KG1 (cell line): Measurements from ENCODE around the gene TSGA10IP.

Source experiments
- DNase-seq: peaks from one replicate; lab custom pipeline; 2025; lab: John Stamatoyannopoulos, UW

The TSGA10IP gene

DNA sequence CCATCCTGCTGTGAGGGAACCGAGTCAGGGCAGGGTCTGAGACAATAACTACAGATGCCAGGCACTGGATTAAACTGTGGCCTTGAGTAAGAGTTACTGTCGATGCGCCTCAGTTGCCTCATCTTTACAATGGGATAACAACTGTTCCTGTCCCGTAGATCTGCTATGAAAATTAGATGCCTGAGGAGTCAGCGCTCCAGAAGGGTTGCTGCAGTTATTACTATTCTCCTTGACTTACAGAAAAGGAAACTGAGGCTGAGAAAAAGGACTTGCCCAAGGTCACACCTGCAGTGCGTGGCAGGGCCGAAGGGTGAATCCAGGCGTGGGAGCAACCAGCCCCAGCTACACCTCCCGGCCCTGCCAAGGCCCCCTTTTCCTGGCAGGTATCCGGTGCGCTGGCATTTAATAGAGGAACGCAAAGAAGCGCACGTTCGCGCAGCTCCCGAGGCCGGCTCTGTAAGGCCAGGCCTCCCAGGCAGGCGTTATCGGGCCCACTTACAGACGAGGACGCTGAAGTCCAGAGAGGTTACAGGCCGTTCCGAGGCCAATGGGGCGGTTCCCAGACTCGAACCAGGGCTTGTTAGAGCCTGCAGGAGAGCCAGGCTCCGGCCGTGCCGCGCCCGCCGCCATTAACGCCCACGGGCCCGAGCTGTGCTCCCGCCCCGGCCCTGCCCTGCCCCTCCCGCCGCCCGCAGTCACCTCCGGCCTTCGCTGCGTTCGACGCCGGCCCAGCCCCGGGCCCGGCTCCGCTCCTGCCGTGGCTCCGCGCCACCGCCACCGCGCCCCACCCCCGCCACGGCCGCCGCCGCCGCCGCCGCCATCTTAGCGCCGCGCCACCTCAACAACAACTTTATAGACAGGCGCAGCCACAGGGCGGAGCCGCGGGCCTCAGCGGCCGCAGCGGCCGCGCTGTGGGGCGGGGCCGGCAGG is 26.8 kb upstream of the TSGA10IP start, which contains the start of gene C11orf68:
Gene C11orf68 (minus strand): TSS at position 852 of the 930 bp plus-strand sequence. CDS start 31 bp downstream, at position 821.
- no peak for DNase-seq

DNA sequence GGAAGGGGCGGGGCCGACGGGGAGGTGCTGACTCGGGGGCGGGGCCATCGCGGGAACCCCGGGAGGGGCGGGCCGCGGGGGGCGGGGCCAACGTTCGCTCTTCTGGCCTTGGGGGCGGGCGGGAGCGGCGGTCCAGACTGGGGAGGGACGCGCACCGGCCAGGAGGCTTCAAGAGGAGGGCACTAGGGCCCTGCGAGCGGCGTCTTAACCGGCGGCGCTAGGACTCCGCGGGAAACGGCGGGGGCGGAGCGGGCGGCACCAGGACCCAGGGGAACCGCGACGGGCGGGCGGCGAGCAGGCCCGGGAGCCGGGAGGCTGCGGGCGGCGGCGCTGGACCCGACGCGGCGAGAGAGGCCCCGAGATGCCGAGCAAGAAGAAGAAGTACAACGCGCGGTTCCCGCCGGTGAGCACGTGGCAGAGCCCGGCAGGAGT is 26.1 kb upstream of the TSGA10IP start, which contains the start of gene DRAP1:
Gene DRAP1 (plus strand): TSS at position 286 of the 432 bp plus-strand sequence. CDS start 76 bp downstream, at position 362.
- DNase-seq = peak; percentile 96

DNA sequence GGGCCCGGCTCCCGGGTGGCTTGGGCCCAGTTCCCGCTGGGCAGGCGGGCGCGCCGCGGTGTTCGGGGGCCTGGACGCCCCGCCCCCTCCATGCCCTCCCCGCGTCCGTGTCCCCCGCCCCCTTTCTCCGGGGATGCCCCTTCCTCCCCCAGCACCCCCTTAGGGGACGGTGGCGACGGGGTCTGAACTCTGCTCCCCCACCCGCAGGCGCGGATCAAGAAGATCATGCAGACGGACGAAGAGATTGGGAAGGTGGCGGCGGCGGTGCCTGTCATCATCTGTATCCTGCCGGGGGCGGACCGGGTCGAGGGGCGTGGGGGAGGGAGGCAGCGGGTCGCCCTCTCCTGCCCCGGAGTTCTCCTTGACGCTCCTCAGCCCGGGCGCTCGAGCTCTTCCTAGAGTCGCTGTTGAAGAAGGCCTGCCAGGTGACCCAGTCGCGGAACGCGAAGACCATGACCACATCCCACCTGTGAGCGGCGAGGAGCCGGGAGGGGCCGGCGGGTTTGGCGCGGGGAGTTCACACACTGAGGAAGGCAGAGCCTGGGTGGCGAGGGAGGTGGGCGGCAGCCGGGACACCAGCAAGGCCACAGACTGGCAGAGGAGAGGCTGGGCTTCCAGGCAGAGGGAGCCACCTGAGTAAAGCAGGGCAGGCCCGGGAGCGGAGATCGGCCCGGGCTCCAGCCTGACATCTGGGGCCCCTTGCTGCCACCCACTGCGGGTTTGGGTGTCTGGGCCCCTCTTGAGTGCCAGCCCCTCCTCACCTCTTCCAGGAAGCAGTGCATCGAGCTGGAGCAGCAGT is 25.5 kb upstream of the TSGA10IP start:
- peak; percentile 76 for DNase-seq

DNA sequence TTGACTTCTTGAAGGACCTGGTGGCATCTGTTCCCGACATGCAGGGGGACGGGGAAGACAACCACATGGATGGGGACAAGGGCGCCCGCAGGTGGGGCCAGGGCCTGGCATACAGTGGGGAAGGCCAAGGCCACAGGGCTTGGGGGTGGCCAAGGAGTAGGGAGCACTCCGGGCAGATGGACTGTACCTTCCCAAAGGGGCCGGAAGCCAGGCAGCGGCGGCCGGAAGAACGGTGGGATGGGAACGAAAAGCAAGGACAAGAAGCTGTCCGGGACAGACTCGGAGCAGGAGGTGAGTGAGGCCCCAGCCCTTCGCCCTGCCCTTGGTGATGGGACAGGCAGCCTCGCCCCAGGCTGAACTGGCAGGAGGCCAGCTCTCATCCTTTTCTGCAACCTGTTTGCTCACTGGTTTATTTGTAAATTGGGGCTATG is 24.9 kb upstream of the TSGA10IP start:
- DNase-seq = no peak

DNA sequence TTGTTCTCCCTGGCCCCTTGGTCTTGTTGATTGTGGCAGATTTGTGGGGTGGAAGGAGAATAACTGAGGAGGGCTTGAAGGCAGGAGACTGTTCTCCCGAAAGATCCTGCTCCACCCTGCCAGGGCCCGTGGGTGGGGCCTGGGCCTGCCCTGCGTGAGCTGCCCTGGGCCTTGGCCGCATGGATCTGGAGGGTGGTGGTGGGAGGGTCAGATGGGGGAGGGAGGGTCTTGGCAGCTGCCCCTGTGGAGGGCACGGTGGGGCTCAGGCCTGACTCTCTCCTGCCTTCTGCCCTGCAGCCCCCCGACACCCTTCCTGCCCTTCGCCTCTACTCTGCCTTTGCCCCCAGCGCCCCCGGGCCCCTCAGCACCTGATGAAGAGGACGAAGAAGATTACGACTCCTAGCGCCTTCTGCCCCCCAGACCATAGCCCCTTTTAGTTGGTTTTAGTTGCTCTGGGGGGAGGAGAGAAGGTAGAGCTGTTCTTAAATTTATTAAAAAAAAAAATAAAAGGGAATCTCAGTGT is 24.2 kb upstream of the TSGA10IP start:
- no peak for DNase-seq

DNA sequence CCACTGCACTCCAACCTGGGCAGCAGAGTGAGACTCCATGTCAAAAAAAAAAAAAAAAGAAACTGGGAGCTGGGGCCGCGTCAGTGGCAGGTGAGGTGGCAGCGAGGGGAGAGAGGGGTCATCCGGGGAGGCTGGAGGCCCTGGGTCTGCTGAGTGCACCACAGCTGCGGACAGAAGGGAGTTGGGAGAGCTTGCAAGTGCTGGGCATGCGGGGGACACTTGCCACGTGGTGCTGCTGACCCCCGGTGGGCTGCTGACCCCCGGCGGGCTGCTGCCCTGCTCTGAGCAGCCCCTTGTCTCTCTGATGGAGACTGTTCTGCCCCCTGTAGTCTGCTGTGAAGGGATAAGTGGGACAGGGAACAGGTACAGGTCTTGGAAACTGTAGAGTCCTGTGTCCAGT is 23.4 kb upstream of the TSGA10IP start:
- DNase-seq = no peak

DNA sequence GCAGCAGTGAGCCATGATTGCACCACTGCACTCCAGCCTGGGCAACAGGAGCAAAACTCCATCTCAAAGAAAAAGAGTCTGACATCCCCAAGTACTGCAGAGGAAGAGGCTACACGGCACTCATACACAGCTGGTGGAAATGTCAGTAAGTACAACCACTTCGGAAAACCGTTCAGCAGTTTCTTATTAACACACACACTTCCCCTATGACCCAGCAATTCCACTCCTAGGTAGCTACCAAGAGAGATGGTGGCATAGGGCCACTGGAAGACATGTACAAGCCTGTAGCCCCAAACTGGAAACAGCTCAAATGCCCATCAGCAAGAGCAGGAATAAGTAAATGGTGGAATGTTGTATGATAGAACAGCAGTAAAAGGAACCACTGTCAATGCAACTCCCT is 22.7 kb upstream of the TSGA10IP start:
- no peak for DNase-seq

DNA sequence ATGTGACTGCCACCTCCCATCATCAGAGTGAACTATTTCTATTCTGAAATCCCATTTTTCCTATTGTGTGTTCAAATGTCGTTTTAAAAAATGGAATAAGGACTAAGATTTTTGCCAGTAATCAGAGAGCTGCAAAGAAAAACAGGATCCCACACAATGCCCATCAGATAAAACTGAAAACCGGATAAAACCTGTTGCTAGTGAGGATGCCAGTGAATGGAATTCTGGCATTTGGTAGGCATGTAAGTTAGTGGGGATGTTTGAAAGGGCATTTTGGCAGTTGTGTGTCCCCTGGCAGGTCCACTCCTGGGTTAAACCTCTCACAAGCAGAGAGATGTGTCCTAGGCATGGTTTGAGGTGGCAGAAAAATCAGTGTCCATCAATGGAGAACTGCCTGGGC is 19.9 kb upstream of the TSGA10IP start:
- no peak for DNase-seq

DNA sequence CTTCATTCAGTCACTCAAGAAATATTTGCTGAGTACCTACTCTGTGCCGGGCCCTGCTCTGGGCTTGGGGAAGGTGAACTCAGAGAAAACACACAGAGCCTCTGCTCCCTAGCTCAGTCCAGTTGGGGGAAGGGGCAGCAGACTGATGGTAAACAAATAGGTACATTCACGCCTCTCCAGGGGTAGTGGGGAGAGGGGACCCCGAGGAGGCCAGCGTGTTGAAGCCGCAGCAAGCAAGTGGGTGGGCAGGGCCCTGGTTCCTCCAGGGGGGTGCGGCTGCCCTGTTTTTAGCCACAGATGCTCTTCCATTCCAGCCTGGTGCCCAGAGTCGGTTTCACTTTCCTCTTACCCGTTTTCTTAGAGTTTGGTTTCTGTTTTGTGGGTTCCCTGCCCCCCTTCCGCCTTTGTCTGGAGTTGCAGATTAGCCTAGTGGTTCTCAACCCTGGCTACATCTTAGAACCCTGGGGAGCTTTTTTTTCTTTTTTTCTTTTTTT is 17.3 kb upstream of the TSGA10IP start:
- DNase-seq = peak; percentile 87

DNA sequence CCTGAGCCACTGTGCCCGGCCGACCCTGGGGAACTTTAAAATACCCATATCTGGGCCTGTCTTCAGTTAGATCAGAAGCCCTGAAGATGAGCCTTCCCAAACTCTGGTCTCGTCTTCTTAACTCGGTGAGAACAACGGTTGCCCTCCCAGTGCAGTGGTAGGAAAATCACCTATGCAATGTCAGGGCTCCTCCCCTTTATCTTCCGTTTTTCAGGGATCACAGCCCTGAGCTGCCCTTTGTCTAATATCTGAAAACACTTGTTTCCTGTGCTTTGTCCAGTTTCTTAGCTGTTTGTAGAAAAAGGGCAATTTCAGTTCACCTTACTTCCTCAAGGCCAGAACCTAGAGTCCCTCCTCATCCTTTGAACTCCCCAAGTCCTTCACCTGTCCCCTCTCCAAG is 16.6 kb upstream of the TSGA10IP start:
- DNase-seq = peak; percentile 40

DNA sequence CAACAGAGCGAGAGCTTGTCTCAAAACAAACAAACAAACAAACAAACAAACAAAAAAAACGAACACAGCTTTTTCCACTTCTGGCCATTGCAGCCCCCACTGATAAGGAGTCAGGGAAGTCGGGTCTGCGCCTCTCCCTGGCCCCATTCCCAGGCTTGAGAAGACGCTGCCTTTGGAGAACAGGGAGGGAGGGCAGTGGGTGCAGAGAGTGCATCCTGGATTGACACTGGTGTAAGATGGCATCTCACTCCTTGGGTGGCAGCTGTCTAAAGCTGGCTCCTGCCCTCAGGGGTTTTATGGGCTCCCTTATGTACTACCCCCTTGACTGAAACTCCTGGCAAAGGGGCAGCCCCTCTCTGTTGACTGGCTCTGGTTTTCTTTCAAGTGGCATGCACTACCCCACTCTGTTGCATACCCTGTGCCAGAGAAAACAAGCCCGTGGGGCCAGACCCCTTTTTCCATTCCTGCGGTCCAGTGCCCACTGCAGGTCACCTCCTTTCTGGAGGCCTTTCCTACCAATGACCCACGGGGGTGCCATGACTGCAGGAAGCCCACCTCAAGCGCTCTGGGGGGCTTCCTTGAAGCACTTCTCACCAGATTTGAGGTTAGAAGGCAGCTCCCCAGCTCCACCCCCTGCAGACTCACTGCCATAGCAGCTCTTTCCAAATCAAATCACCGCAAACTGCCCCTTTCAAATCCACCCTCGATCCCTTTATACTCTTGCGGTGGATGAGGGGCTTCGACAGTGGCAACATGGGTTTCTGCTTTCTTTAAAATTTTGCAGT is 13.3 kb upstream of the TSGA10IP start:
- no peak for DNase-seq

DNA sequence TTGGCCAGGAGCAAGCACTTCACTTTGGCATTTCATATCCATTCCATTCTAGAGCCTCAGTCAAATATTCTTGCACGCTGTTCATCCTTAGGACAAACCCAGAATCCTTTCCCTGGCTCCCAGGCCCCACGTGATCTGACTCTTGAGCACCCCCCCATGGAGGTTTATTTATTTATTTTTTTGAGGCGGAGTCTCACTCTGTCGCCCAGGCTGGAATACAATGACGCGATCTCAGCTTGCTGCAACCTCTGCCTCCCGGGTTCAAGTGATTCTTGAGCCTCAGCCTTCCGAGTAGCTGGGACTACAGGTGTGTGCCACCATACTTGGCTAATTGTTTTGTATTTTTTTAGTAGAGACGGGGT is 12.7 kb upstream of the TSGA10IP start:
- no peak for DNase-seq

DNA sequence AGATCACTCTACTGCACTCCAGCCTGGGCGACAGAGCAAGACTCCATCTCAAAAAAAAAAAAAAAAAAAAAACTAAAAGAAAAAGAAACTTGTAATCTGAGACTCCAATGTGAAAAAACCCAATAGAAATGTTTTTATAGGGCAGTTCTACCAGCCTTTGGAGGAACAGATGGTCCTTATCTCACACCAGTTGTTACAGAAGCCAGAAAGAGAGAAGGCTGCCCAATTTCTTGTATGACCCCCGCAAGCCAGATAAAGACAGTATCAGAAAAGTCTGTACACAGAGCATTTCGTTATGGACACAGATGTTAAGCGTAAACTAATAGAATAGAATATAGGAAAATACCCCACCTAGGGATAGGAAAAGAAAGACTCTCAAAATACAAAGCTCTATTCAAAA is 11.3 kb upstream of the TSGA10IP start:
- no peak for DNase-seq

DNA sequence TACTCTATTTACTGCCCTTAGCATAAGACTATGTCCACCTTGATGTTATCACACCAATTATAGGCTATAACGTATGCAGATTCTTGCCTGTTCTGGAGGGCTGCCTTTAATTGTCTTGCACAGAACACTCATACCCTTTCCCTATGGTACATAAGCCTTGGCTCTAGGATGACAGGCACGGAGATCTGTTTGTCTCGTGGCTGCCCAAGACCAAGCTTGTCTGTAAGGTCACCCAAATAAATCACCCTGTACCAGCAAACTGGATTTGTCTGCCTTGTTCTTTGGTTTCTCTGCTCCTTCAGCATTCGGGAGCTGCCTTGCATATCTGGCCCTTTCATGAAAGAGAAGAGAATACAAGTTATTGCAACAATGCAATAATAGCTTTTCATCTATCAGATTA is 7.5 kb upstream of the TSGA10IP start:
- DNase-seq = no peak

DNA sequence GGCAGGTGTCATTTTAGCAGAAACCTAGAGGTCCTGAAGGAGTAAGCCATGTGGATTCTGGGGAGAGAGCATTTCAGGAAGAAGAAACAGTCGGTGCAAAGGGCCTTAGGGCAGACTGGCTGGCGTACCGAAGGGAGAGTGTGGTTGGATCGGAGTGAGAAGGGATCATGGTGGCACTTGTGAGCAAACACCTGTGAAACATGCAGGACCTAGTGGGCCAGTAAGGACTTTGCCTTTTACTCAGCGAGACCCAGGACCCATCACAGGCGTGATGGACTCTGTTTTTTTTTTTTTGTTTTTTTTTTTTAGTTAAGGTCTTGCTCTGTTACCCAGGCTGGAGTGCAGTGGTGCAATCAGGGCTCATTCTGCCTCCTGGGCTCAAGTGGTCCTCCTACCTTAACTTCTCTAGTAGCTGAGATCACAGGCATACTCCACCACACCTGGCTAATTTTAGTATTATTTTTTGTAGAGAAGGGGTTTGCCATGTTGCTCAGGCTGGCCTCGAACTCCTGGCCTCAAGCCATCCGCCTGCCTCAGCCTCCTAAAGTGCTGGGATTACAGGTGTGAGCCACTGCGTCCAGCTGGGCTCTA is 3.5 kb upstream of the TSGA10IP start:
- no peak for DNase-seq

DNA sequence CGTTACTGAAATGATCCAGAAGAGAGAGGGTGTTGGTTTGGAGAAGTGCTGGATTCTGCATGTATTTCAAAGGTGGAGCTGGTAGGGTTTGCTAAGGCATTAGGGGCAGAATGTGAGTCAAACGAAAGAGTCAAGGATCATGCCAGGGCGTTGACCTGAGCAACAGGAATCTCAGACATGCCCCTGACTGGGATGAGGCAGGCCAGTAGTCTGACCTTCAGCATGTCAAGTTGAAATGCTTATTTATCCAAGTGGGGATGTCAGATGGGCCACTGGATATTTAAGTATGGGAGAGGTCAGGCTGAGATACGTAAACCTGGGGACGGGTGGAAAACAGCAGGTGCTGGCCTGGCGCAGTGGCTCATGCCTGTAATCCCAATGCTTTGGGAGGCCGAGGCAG is 2.7 kb upstream of the TSGA10IP start:
- DNase-seq = no peak

DNA sequence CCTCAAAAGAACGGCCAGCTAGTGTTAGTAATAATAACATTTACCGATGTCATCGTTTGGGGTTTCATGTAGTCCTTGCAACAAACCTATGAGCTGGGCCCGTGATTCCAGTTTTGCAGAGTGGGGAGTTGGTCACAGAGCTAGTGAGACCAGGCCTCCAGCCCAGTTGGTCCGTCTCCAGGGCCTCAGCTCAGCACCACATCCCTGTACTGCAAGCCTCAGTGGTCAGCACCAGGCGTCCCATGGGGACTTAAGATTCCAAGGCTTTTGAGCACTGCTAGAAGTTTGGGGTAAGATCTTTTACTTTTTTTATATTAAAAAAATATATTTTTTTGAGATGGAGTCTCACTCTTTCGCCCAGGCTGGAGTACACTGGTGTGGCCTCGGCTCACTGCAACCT is 1.1 kb upstream of the TSGA10IP start:
- DNase-seq = no peak

DNA sequence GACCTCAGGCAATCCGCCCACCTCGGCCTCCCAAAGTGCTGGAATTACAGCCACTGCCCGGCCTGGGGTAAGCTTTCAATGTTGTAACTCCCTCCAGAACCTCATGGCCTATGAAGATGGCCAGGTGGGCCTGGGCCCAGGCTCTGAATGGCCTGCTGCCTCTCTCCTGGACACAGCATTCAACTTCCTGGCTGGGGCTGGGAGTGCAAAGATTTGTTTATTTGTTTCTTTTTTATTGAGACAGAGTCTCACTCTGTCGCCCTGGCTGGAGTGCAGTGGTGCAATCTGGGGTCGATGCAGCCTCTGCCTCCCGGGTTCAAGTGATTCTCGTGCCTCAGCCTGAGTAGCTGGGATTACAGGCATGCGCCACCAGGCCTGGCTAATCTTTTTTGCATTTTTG is 513 bp upstream of the TSGA10IP start:
- DNase-seq = no peak

DNA sequence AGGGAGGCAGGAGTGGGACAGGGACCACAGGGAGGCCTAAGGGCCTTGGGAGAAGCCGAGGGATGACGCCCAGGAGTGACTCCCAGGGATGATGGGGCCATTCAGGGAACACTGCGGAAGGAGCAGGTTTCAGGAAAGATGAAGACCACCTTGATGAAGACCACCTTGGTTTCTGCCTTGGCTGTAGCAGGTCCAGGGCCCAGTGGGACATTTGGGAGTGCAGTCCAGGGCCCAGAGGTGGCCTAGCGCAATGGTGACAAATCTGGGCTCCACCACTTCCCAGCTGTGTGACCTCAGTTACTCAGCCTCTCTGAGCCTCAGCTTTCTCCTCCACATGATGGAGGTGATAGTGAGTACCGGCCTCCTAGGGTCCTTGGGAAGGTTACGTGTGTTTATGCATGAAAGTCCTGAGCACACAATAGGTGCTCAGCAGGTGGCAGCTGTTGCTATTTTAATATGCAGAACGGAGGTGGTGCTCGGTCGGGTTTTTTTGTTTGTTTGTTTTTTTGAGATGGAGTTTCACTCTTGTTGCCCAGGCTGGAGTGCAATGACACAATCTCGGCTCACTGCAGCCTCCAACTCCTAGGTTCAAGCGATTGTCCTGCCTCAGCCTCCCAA is 770 bp downstream of the TSGA10IP start:
- DNase-seq = no peak

DNA sequence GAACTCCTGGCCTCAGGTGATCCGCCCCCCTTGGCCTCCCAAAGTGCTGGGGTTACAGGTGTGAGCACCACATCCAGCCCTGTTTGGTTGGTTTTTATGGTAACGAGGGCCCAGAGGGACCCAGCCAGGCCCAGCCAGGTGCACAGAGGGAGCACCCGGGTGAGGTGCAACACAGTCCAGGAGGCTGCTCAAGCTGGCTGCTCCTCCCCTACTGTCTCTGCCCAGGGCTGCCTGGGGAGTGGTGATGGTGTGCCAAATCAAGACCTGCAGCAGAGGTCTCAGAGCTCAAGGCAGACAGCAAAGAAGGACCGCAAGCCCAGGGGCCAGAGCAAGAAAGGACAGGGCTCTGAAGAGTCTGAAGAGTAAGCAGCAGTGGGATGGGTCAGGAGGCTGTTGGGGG is 1.4 kb downstream of the TSGA10IP start:
- no peak for DNase-seq

DNA sequence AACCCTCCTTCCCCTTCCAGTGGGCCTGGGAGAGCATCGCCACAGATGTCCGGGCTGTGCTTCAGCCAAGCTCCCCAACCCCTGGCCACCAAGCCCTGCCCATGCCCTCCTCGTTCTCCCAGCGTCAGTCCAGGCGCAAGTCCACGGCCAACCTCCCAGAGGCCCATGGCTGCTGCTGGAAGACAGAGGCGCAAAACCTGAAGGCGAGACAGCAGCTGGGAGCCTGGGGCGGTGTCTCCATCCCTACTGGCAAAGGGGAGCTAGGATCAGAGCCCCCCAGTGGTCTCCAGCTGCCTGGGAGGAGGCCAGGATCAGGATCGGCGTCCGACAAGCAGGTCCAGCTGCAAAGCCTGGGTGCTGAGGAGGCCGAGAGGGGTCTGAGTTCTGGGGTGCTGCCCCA is 1.9 kb downstream of the TSGA10IP start:
- DNase-seq = no peak
